CD14-positive monocyte (primary cell): ENCODE measurements around the gene CGB7. TPM values are rescaled to one million over a fixed set of nuclear protein-coding genes. Genes with fewer than 3 reads are reported as not detected.
"Not testable (repeated sequence)": the region's sequence is repeated elsewhere in the genome, so short reads cannot be mapped to it uniquely, and the experiment has no call there.

Experiments used
- DNase-seq, 3 donors: peaks; one replicate each; pipeline ENCODE4 v3.0.0-alpha.2; 2011 to 2022
- H2AFZ ChIP-seq: 2 replicates; pipeline ENCODE4 v1.6.0; 2012; ENCODE audit warnings: mild to moderate bottlenecking, low read depth, low read length, inconsistent platforms; ENCODE audit not compliant: insufficient read depth, poor library complexity, severe bottlenecking
- H3K27ac ChIP-seq, 2 donors: 1 replicate in 1 of 2; 2 replicates in 1 of 2; pipeline ENCODE4 v1.5.1; 2012 to 2013; ENCODE audit warnings: low read length in 2 of 2, control low read depth in 1 of 2, inconsistent platforms in 1 of 2, low read depth in 1 of 2, mild to moderate bottlenecking in 1 of 2
- H3K27me3 ChIP-seq, 2 donors: one replicate each; pipeline versions ENCODE4 v1.6.0 to v1.6.1; 2011 to 2013; ENCODE audit warnings: low read length in 2 of 2; ENCODE audit not compliant: control insufficient read depth in 2 of 2, insufficient read depth in 2 of 2
- H3K36me3 ChIP-seq, 2 donors: replicated peaks in 1 of 2; 1 replicate in 1 of 2; 2 replicates in 1 of 2; pipeline versions ENCODE4 v1.5.1 to v1.6.1; 2012 to 2013; ENCODE audit warnings: low read length in 2 of 2, control low read depth in 1 of 2, inconsistent platforms in 1 of 2, mild to moderate bottlenecking in 1 of 2; ENCODE audit not compliant: insufficient read depth in 2 of 2, control insufficient read depth in 1 of 2
- H3K4me1 ChIP-seq, 2 donors: 1 replicate in 1 of 2; 2 replicates in 1 of 2; pipeline versions ENCODE4 v1.5.1 to v1.6.1; 2012 to 2013; ENCODE audit warnings: low read length in 2 of 2, control low read depth in 1 of 2, inconsistent platforms in 1 of 2, mild to moderate bottlenecking in 1 of 2, moderate library complexity in 1 of 2; ENCODE audit not compliant: insufficient read depth in 2 of 2, control insufficient read depth in 1 of 2
- H3K4me2 ChIP-seq: replicated peaks from 2 replicates; pipeline ENCODE3; 2012; ENCODE audit warnings: low read length, moderate library complexity, mild to moderate bottlenecking; ENCODE audit not compliant: poor library complexity, severe bottlenecking; ENCODE audit errors: extremely low read depth
- H3K4me3 ChIP-seq, 3 experiments: fragments of 200-600 bp in 1 of 3; sonication (generic) in 1 of 3; replicated peaks in 1 of 3; 1 replicate in 2 of 3; 2 replicates in 1 of 3; pipeline ENCODE4 v1.5.1; 2011 to 2013; ENCODE audit warnings: low read length in 3 of 3, mild to moderate bottlenecking in 3 of 3, control low read depth in 2 of 3, low read depth in 2 of 3, inconsistent platforms in 1 of 3, moderate library complexity in 1 of 3
- H3K79me2 ChIP-seq: 2 replicates; pipeline ENCODE4 v1.6.0; 2012; ENCODE audit warnings: mild to moderate bottlenecking, control low read depth, inconsistent platforms, low read length, moderate library complexity; ENCODE audit not compliant: insufficient read depth
- H3K9ac ChIP-seq: 2 replicates; pipeline ENCODE4 v1.6.0; 2017; ENCODE audit warnings: low read length, mild to moderate bottlenecking; ENCODE audit not compliant: insufficient read depth, poor library complexity, severe bottlenecking
- H3K9me3 ChIP-seq, 2 donors: replicated peaks in 1 of 2; 1 replicate in 1 of 2; 2 replicates in 1 of 2; pipeline versions ENCODE4 v1.5.1 to v1.6.1; 2012 to 2013; ENCODE audit warnings: low read length in 2 of 2, control low read depth in 1 of 2; ENCODE audit not compliant: control insufficient read depth in 1 of 2, insufficient read depth in 1 of 2
- H4K20me1 ChIP-seq: 2 replicates; pipeline ENCODE4 v1.6.0; 2012; ENCODE audit warnings: mild to moderate bottlenecking, low read length, control low read depth, moderate library complexity; ENCODE audit not compliant: insufficient read depth
- H3K27ac Mint-ChIP-seq, 7 donors: one replicate each; pipeline ENCODE4 v1.8.0; 2020; ENCODE audit warnings: mild to moderate bottlenecking in 7 of 7, mixed read lengths in 7 of 7, moderate library complexity in 6 of 7, inconsistent platforms in 2 of 7
- H3K27me3 Mint-ChIP-seq, 3 donors: one replicate each; pipeline ENCODE4 v1.8.0; 2021 to 2022; ENCODE audit warnings: low read depth in 3 of 3, mild to moderate bottlenecking in 3 of 3, mixed read lengths in 3 of 3, moderate library complexity in 3 of 3, inconsistent platforms in 1 of 3
- H3K36me3 Mint-ChIP-seq, 2 donors: one replicate each; pipeline ENCODE4 v1.8.0; 2020; ENCODE audit warnings: mixed read lengths in 2 of 2, inconsistent platforms in 1 of 2, mild to moderate bottlenecking in 1 of 2
- H3K4me1 Mint-ChIP-seq: one replicate; pipeline ENCODE4 v1.8.0; 2020; ENCODE audit warnings: mild to moderate bottlenecking, mixed read lengths
- H3K4me3 Mint-ChIP-seq, 2 donors: one replicate each; pipeline ENCODE4 v1.8.0; 2020; ENCODE audit warnings: mild to moderate bottlenecking in 2 of 2, mixed read lengths in 2 of 2, moderate library complexity in 1 of 2
- H3K9me3 Mint-ChIP-seq, 7 donors: one replicate each; pipeline ENCODE4 v1.8.0; 2020 to 2022; ENCODE audit warnings: mixed read lengths in 7 of 7, mild to moderate bottlenecking in 6 of 7, moderate library complexity in 6 of 7, inconsistent platforms in 2 of 7
- WGBS: methylation state at CpG from one replicate; pipeline ENCODE4 v1.1.5; 2013; ENCODE audit warnings: missing lambda C conversion rate; ENCODE audit not compliant: insufficient coverage; 5-methylcytosine and 5-hydroxymethylcytosine counted together
- intact Hi-C, 2 donors: fragments of 100-400 bp; cut with micrococcal nuclease; formaldehyde crosslinking; loops; one replicate each; pipeline versions ENCODE4 v1.15.0 to v1.15.1; 2023
- polyA plus RNA-seq, 3 donors: library from polyadenylated mRNA; depleted of rRNA in 1 of 3; unstranded in 2 of 3; stranded (reverse) in 1 of 3; fragments of 300-500 nt in 2 of 3; fragments of >200 nt in 1 of 3; fragmentation: Illumina TruSeq in 2 of 3; gene quantifications; 1 replicate in 2 of 3; 2 replicates in 1 of 3; pipeline ENCODE4 v1.2.3, GENCODE V29; 2012 to 2021
- TF ChIP-seq, protein P1 (sequence below): fragments of 200-600 bp; IDR thresholded peaks from one replicate; pipeline ENCODE4 v1.8.0; 2022; ENCODE audit warnings: antibody characterized with exemption, mild to moderate bottlenecking

CGB7 gene
- polyA plus RNA-seq, 3 donors = not detected

DNA sequence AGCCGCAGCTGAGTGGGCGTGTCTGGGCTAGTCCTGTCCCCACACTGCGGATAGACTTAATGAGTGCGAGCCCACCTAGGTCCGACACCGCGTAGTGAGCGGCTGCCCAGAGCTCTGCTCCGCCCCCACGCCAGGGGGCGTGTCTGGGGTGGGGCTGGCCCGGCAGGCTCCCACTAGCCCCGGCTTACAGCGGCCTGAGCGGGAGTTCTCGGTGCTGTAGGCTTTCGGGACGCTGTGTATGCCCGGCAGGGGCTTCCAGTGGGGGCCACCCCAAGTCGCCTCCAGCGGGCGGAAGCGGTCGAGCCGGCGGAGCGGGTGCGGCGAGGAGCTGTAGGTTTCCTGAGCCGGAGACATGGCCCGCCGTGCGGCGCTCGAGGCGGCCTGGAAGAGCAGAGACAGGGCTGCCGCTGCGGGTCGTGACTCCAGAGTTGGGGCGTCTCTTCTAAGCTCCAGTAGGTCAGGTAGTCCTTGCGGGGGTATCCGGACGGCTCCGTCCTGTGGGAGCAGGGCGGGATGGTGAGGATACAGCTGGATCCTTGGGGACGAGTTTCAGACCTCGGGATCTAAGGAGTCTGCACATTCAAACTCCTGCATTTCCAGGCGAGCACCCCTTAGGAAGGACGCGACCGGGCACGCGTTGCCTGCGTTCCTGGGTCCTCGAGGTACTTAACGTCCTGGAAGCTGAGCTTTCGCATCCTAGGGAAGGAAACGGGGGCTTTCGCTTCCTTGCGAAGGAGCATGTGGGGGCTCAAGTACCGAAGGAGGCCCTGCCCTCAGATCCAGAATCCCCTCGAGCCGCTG lies 1.2 kb downstream of the CGB7 start:
- Histone ChIP-seq H3K4me3 (peak overlapping the region; percentile 39 to 72 (median 43)), H4K20me1 (no peaks in the 10 kb centered on the region), H3K27me3 (peaks cover 23 to 59% of the 10 kb centered on the region in 2 donors), H3K79me2 (no peaks in the 10 kb centered on the region), H3K9me3 (peaks cover 0 to 9% of the 10 kb centered on the region in 2 donors), H3K4me1 (peaks cover 23 to 24% of the 10 kb centered on the region in 2 donors), H3K36me3 (no peaks in the 10 kb centered on the region), H2AFZ (peak overlapping the region; percentile 79), H3K9ac (peak overlapping the region; percentile 11), H3K27ac (no peak overlapping the region), H3K4me2 (peak overlapping the region; percentile 76)
- DNase-seq = peak; percentile 21 to 32 (median 26)
- Mint-ChIP-seq H3K9me3 (peaks cover 2 to 30% (median 22%) of the 10 kb centered on the region in 7 donors), H3K27me3 (peaks cover 63 to 76% (median 64%) of the 10 kb centered on the region in 3 donors), H3K4me3 (peak overlapping the region; percentile 82 to 89), H3K36me3 (peaks cover 4 to 8% of the 10 kb centered on the region in 2 donors), H3K4me1 (peaks cover 28% of the 10 kb centered on the region), H3K27ac (peak overlapping the region in 2 of 7 donors; percentile 7 to 36)
- intact Hi-C loops = no loop called here
- WGBS = under 1% methylated on average over 58 of the region's 63 CpGs
- TF ChIP-seq, protein P1, sequence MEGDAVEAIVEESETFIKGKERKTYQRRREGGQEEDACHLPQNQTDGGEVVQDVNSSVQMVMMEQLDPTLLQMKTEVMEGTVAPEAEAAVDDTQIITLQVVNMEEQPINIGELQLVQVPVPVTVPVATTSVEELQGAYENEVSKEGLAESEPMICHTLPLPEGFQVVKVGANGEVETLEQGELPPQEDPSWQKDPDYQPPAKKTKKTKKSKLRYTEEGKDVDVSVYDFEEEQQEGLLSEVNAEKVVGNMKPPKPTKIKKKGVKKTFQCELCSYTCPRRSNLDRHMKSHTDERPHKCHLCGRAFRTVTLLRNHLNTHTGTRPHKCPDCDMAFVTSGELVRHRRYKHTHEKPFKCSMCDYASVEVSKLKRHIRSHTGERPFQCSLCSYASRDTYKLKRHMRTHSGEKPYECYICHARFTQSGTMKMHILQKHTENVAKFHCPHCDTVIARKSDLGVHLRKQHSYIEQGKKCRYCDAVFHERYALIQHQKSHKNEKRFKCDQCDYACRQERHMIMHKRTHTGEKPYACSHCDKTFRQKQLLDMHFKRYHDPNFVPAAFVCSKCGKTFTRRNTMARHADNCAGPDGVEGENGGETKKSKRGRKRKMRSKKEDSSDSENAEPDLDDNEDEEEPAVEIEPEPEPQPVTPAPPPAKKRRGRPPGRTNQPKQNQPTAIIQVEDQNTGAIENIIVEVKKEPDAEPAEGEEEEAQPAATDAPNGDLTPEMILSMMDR = peak; percentile 13

DNA sequence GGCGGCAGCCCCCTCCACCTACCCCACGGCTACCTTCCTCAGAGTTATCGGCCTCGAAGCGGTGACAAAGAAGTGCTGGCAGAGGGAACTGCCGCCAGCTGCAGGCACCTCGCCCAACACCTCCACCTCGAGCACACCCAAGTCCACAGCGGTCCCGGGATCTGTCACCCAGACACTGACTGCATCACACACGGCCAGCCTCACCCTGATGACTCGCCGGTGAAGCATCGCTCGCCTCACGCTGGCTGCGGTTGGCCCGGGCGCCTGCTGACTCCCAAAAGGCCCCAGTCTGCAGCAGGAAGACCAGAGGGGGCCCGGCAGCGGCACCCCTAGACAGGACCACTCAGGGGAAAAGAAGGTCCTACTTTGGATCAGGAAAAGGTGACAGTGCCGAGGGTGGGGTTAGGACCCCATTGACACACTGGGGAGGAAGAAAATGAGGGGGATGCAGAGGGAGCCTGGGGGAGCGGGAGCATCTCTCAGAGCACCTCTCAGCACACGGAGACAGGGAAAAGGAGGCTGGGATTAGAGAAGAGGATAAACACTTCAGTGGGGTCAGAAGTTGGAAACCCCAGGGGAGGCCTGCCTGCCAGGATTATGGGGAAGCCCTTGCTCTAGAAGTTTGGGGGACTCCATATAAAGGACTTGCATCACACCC lies 7.0 kb downstream of the CGB7 start:
- H3K36me3 ChIP-seq, H3K9me3 Mint-ChIP-seq, H2AFZ ChIP-seq, H3K36me3 Mint-ChIP-seq, H3K4me2 ChIP-seq, H3K4me3 ChIP-seq, H3K79me2 ChIP-seq, DNase-seq, H3K9ac ChIP-seq, H3K27me3 ChIP-seq, H3K4me1 ChIP-seq, H3K27ac Mint-ChIP-seq, H3K9me3 ChIP-seq, H4K20me1 ChIP-seq, H3K27ac ChIP-seq, H3K4me1 Mint-ChIP-seq, intact Hi-C loops, H3K4me3 Mint-ChIP-seq: not testable (repeated sequence)
- H3K27me3 Mint-ChIP-seq = peaks cover 11 to 28% (median 12%) of the 10 kb centered on the region in 3 donors
- 89% methylated on average over 22 of the region's 24 CpGs for WGBS

DNA sequence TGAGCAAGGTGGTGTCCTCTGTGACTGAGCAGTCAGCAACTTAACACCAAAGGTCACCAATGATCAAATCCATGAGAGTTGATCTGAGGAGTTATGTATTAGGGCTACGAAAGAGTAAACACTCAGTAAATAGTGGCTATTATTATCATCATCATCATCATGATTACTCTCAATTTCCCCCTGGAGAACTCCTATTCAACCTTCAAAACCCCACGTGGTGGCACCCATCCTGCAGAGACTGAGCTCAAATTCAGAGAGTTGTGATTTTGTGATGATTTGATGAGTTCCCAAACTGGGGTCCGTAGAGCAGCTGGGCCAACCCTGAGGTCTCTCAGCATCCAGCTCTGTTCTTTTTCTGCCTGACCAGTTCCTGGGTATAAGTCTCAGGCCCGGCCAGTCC lies 7.7 kb downstream of the CGB7 start:
- DNase-seq, H4K20me1 ChIP-seq, H2AFZ ChIP-seq, H3K27ac Mint-ChIP-seq, H3K9me3 Mint-ChIP-seq, H3K27ac ChIP-seq, H3K9ac ChIP-seq, H3K9me3 ChIP-seq, intact Hi-C loops, H3K4me1 Mint-ChIP-seq, H3K36me3 ChIP-seq, H3K4me1 ChIP-seq, H3K4me3 ChIP-seq, H3K79me2 ChIP-seq, H3K27me3 ChIP-seq, H3K4me2 ChIP-seq, H3K36me3 Mint-ChIP-seq, H3K4me3 Mint-ChIP-seq: not testable (repeated sequence)
- peaks cover 5 to 21% (median 6%) of the 10 kb centered on the region in 3 donors for H3K27me3 Mint-ChIP-seq
- WGBS = no CpG with 5 or more reads among the region's 4 CpGs
